Osteocyte (in vitro differentiated cells): ENCODE data around the gene SATL1. TPM values are rescaled to one million over a fixed set of nuclear protein-coding genes. Genes with fewer than 3 reads are reported as not detected.

Source experiments
- DNase-seq: peaks from one replicate; pipeline ENCODE4 v3.0.0; 2021; ENCODE audit warnings: mixed read lengths; ENCODE audit not compliant: unreplicated experiment; ENCODE audit errors: extremely low spot score
- H3K27ac Mint-ChIP-seq: one replicate; pipeline ENCODE4 v1.8.0; 2021; ENCODE audit warnings: mild to moderate bottlenecking, mixed read lengths; ENCODE audit not compliant: unreplicated experiment
- H3K27me3 Mint-ChIP-seq: one replicate; pipeline ENCODE4 v1.8.0; 2021; ENCODE audit warnings: mixed read lengths; ENCODE audit not compliant: unreplicated experiment
- H3K36me3 Mint-ChIP-seq: one replicate; pipeline ENCODE4 v1.8.0; 2021; ENCODE audit warnings: mixed read lengths; ENCODE audit not compliant: unreplicated experiment
- H3K4me1 Mint-ChIP-seq: one replicate; pipeline ENCODE4 v1.8.0; 2021; ENCODE audit warnings: mixed read lengths; ENCODE audit not compliant: unreplicated experiment
- H3K4me3 Mint-ChIP-seq: one replicate; pipeline ENCODE4 v1.8.0; 2021; ENCODE audit warnings: mild to moderate bottlenecking, moderate library complexity, mixed read lengths; ENCODE audit not compliant: unreplicated experiment
- H3K9me3 Mint-ChIP-seq: one replicate; pipeline ENCODE4 v1.8.0; 2021; ENCODE audit warnings: mixed read lengths; ENCODE audit not compliant: unreplicated experiment
- total RNA-seq: library from RNA; stranded (reverse); gene quantifications from 2 replicates; pipeline ENCODE4 v1.2.1, GENCODE V29; 2021
- TF ChIP-seq, protein P1 (sequence below): fragments of 200-600 bp; sonication (generic); IDR thresholded peaks from 2 replicates; pipeline ENCODE4 v1.5.0; 2021; ENCODE audit warnings: antibody characterized with exemption, mild to moderate bottlenecking, moderate library complexity

The SATL1 gene
- total RNA-seq, 1 donor from 2014 or later, result not detected

DNA sequence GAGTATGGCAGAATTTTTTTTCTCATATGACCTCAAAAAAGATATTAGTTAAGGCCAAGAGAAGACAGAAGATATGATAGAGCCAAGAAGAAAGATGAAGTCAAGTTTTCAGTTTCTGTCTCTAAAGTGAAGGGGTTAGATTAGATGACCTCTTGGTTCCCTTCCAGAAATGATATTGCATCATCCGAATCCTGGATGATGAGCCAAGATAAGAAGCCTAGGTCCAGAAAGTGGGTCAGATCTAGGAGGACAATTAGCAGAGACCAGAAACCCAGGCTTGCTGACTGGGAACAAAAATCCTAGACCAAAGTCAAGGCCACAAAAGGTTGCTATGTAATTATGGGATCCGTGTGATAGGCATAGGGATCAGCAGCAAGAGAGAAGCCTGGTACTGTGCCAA, 20.2 kb downstream of the SATL1 start:
- Mint-ChIP-seq H3K27me3 (no peaks in the 10 kb centered on the region), H3K9me3 (peaks cover 6% of the 10 kb centered on the region), H3K27ac (no peak overlapping the region), H3K4me1 (no peaks in the 10 kb centered on the region), H3K36me3 (no peaks in the 10 kb centered on the region), H3K4me3 (no peak overlapping the region)
- DNase-seq, result no peak
- TF ChIP-seq, protein P1, sequence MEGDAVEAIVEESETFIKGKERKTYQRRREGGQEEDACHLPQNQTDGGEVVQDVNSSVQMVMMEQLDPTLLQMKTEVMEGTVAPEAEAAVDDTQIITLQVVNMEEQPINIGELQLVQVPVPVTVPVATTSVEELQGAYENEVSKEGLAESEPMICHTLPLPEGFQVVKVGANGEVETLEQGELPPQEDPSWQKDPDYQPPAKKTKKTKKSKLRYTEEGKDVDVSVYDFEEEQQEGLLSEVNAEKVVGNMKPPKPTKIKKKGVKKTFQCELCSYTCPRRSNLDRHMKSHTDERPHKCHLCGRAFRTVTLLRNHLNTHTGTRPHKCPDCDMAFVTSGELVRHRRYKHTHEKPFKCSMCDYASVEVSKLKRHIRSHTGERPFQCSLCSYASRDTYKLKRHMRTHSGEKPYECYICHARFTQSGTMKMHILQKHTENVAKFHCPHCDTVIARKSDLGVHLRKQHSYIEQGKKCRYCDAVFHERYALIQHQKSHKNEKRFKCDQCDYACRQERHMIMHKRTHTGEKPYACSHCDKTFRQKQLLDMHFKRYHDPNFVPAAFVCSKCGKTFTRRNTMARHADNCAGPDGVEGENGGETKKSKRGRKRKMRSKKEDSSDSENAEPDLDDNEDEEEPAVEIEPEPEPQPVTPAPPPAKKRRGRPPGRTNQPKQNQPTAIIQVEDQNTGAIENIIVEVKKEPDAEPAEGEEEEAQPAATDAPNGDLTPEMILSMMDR, result no peak

DNA sequence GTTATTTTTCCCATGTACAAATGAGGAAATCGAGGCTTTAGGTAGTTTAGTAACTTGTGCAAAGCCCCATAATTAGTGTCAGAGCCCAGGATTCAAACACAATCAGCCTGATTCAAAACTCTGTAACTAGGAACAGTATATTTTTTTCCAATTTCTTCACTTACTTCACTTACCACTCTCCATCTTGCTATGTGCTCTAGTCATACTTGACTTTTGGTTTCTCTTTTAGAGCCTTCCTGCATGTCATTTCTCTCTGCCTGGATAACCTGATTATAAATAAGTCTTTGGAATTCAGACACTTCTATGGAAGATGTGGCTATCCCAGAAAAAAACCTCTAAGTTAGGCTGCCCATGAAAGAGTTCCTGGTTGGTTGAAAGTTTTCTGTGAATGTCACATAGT, 22.2 kb downstream of the SATL1 start:
- H3K9me3 Mint-ChIP-seq, result peaks cover 6% of the 10 kb centered on the region
- H3K27me3 Mint-ChIP-seq, result no peaks in the 10 kb centered on the region
- no peak overlapping the region for H3K4me3 Mint-ChIP-seq
- H3K27ac Mint-ChIP-seq, result no peak overlapping the region
- no peak for DNase-seq
- H3K36me3 Mint-ChIP-seq, result no peaks in the 10 kb centered on the region
- H3K4me1 Mint-ChIP-seq, result no peaks in the 10 kb centered on the region
- TF ChIP-seq, protein P1, result no peak

DNA sequence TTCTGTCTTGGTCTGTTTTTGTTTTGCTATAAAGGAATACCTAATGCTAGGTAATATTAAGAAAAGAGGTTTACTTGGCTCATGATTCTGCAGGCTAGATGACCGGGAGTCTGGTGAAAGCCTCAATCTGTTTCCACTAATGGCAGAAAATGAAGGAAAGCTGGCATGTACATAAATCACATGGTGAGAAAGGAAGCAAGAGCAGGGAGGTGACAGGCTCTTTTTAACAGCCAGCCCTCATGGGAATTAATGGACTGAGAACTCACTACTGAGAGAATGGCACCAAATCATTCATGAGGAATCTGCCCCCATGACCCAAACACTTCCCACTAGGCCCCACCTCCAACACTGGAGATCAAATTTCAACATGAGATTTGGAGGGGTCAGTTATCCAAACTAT, 27.6 kb downstream of the SATL1 start:
- H3K36me3 Mint-ChIP-seq, result no peaks in the 10 kb centered on the region
- H3K27me3 Mint-ChIP-seq, result no peaks in the 10 kb centered on the region
- TF ChIP-seq, protein P1, result no peak
- no peak for DNase-seq
- no peak overlapping the region for H3K4me3 Mint-ChIP-seq
- H3K27ac Mint-ChIP-seq, result no peak overlapping the region
- H3K4me1 Mint-ChIP-seq, result no peaks in the 10 kb centered on the region
- H3K9me3 Mint-ChIP-seq, result peaks cover 16% of the 10 kb centered on the region

DNA sequence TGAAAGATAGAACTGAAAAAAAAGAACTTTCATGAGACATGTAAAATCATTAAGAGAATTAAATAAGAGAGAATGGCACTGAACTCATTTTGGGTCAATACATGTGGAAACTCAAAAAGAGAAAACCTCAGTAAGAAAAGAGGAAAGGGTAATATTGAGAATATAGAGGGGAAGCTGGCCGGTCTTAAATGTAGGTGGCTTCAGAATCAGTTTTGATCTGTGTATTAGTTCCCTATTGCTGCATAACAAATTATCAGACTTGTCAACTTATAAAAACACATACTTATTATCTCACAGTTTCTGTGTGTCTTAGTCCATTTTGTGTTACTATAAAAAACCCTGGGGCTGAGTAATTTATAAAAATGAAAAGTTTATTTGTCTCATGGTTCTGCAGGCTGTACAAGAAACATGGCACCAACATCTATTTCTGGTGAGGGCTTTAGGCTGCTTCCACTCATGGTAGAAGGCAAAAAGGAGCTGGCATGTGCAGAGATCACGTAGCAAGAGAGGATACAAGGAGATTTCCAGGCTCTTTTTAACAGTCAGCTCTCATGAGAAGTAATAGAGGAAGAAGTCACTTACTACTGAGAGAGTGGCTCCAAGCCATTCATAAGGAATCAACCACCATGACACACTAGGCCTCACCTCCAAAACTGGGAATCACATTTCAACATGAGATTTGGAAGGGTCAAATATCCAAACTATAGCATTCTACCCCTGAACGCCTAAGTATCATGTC, 29.6 kb downstream of the SATL1 start:
- H3K27ac Mint-ChIP-seq, result no peak overlapping the region
- H3K9me3 Mint-ChIP-seq, result peaks cover 20% of the 10 kb centered on the region
- H3K4me3 Mint-ChIP-seq, result no peak overlapping the region
- no peaks in the 10 kb centered on the region for H3K27me3 Mint-ChIP-seq
- no peaks in the 10 kb centered on the region for H3K36me3 Mint-ChIP-seq
- H3K4me1 Mint-ChIP-seq, result no peaks in the 10 kb centered on the region
- no peak for DNase-seq
- TF ChIP-seq, protein P1, result no peak

DNA sequence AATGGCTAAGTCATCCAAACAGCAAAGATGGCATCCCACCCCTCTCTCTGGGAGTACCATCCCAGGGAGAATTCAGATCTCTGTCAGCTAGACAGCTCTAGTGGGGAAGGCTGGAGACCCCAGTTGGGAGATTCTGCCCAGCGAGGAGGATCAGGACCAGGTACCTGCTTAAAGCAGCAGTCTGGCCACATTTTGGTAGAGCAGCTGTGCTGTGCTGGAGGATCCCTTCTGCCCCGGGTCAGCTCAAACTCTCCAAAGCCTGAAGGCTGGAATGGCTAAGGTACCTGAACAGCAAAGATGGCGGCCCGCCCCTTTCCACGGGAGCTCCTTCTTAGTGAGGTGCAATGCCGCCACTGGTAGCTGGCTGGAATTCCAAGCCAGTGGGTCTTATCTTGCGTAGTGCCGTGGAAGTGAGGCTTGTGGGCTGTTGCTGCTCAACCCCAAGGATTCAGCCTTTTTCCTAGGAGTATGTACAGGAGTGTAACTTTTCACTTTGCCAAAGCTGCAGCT, 40.1 kb downstream of the SATL1 start:
- TF ChIP-seq, protein P1, result no peak
- Mint-ChIP-seq H3K27ac (no peak overlapping the region), H3K4me1 (no peaks in the 10 kb centered on the region), H3K9me3 (peaks cover 4% of the 10 kb centered on the region), H3K4me3 (no peak overlapping the region), H3K36me3 (no peaks in the 10 kb centered on the region), H3K27me3 (no peaks in the 10 kb centered on the region)
- no peak for DNase-seq
